NT2/D1 (cell line): ENCODE measurements around the gene PCDH8.

Experiments
- DNase-seq: peaks from one replicate; pipeline ENCODE4 v3.0.0-alpha.2; 2011; ENCODE audit warnings: low read depth, low spot score
- H3K27me3 ChIP-seq: 2 replicates; pipeline ENCODE4 v1.6.0; 2011; ENCODE audit warnings: mild to moderate bottlenecking; ENCODE audit not compliant: insufficient read length, insufficient read depth
- H3K36me3 ChIP-seq: 2 replicates; pipeline ENCODE4 v1.6.1; 2011; ENCODE audit warnings: mild to moderate bottlenecking, low read length, mixed read lengths; ENCODE audit not compliant: insufficient read depth, insufficient read length
- H3K4me1 ChIP-seq: 2 replicates; pipeline ENCODE4 v1.5.1; 2011; ENCODE audit not compliant: insufficient read depth, insufficient read length
- H3K4me3 ChIP-seq: 2 replicates; pipeline ENCODE4 v1.5.1; 2011; ENCODE audit warnings: low read depth; ENCODE audit not compliant: insufficient read length
- H3K9ac ChIP-seq: 2 replicates; pipeline ENCODE4 v1.6.0; 2011; ENCODE audit warnings: low read depth; ENCODE audit not compliant: insufficient read length
- H3K9me3 ChIP-seq: 2 replicates; pipeline ENCODE4 v1.5.1; 2011; ENCODE audit warnings: mild to moderate bottlenecking, low read length; ENCODE audit not compliant: insufficient read depth
- SUZ12 ChIP-seq: IDR thresholded peaks from 2 replicates; pipeline ENCODE4 v1.6.1; 2011; ENCODE audit not compliant: insufficient read length, insufficient read depth; ENCODE audit errors: extremely low read depth
- YY1 ChIP-seq: IDR thresholded peaks from 2 replicates; pipeline ENCODE4 v1.6.1; 2011; ENCODE audit not compliant: insufficient read length, insufficient read depth
- ZNF274 ChIP-seq: IDR thresholded peaks from 2 replicates; pipeline ENCODE4 v1.6.1; 2011; ENCODE audit warnings: mild to moderate bottlenecking, low read depth, low read length

The PCDH8 gene

DNA sequence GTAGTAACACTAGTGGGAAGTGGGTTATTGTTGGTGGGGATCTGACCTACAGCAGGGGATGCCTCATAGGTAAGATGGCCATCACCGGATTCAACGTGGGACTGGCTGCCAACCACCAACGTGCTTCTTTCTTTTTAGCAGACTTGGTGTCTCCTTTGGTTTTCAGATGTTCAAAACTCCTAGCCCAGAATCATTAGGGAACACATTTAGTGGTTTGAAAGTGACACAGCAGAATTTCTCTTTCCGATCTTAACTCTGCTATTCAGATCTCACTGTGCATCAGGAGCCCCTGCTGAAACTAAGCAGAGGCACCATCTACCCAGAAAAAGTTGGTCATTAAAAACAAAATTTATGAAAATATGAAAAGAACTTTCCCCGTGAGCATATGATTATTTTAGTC, 36.7 kb upstream of the PCDH8 start:
- H3K4me3 ChIP-seq: no peak overlapping the region
- no peaks in the 10 kb centered on the region for H3K4me1 ChIP-seq
- no peaks in the 10 kb centered on the region; the same call in 1 of the 2 replicates for H3K9me3 ChIP-seq
- TF ChIP-seq SUZ12 (no peak), ZNF274 (no peak), YY1 (no peak)
- no peaks in the 10 kb centered on the region for H3K36me3 ChIP-seq
- H3K9ac ChIP-seq: no peak overlapping the region
- DNase-seq: no peak
- no peaks in the 10 kb centered on the region for H3K27me3 ChIP-seq

GRCh38 chr13:52884429-52885010, 36.1 kb upstream of the PCDH8 start:
- H3K9ac ChIP-seq: no peak overlapping the region
- peaks cover 2% of the 10 kb centered on the region for H3K27me3 ChIP-seq
- no peak overlapping the region for H3K4me3 ChIP-seq
- H3K4me1 ChIP-seq: no peaks in the 10 kb centered on the region
- TF ChIP-seq YY1 (no peak), SUZ12 (no peak), ZNF274 (no peak)
- no peaks in the 10 kb centered on the region for H3K36me3 ChIP-seq
- no peak for DNase-seq
- no peaks in the 10 kb centered on the region; the same call in 1 of the 2 replicates for H3K9me3 ChIP-seq

- no peak for DNase-seq
- TF ChIP-seq YY1 (no peak), SUZ12 (no peak)
- Histone ChIP-seq H3K9me3 (no peaks in the 10 kb centered on the region; the same call in 1 of the 2 replicates), H3K4me3 (no peak overlapping the region), H3K9ac (no peak overlapping the region), H3K36me3 (no peaks in the 10 kb centered on the region), H3K4me1 (no peaks in the 10 kb centered on the region), H3K27me3 (peaks cover 11% of the 10 kb centered on the region)
These were observed 34.3 kb upstream of the PCDH8 start for GRCh38 chr13:52882785-52883184.

DNA sequence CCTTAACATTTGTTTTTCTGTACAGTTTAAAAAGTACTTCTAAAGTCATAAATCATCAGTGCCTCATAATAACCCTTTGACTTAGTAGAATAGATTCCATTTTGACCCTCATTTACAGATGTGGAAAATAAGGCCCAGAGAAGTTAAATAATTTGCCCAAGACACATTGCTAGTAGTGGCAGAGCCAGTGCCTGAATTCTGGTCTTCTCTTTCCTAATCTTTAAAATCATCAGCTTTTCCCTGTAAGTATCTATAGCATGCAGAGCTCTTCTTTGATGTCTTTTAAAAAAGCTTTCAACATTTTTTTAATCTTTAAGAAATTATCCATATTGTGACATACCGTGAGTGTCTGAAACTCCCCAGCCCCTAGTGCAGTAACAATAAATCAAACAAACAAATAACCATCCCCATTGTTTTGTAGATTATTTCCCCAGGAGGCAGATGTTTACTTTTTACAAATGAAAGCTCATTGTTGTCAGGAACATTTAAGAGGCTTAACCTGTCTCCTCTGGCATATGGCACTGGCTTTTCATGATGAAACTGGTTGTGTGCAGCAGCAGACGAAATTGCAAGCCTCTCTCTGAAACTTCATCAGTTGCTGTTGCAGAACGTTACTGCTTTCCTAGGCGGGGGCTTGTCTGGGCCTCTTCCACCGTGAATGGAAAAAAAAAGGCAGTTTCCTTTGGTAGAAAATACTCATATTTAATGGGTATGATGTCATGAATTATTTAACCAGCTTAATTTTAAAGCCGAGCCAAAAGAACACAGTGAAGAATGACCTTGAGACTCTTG, 31.7 kb upstream of the PCDH8 start:
- peak; percentile 44 for DNase-seq
- no peak overlapping the region for H3K4me3 ChIP-seq
- H3K36me3 ChIP-seq: no peaks in the 10 kb centered on the region
- peaks cover 1% of the 10 kb centered on the region; the same call in 1 of the 2 replicates for H3K9me3 ChIP-seq
- no peak for TF ChIP-seq SUZ12
- TF ChIP-seq YY1: no peak
- TF ChIP-seq ZNF274: no peak
- no peak overlapping the region for H3K9ac ChIP-seq
- H3K4me1 ChIP-seq: no peaks in the 10 kb centered on the region
- H3K27me3 ChIP-seq: peaks cover 11% of the 10 kb centered on the region

- DNase-seq: no peak
- Histone ChIP-seq H3K9ac (no peak overlapping the region), H3K9me3 (peaks cover 5% of the 10 kb centered on the region; the same call in 1 of the 2 replicates), H3K4me3 (no peak overlapping the region), H3K27me3 (peaks cover 11% of the 10 kb centered on the region), H3K36me3 (no peaks in the 10 kb centered on the region), H3K4me1 (no peaks in the 10 kb centered on the region)
- no peak for TF ChIP-seq SUZ12
- no peak for TF ChIP-seq YY1
- TF ChIP-seq ZNF274: no peak
These were observed 30.4 kb upstream of the PCDH8 start for GRCh38 chr13:52878831-52879230.

- no peaks in the 10 kb centered on the region for H3K36me3 ChIP-seq
- no peak overlapping the region for H3K4me3 ChIP-seq
- H3K9me3 ChIP-seq: peaks cover 4% of the 10 kb centered on the region; the same call in 1 of the 2 replicates
- no peaks in the 10 kb centered on the region for H3K27me3 ChIP-seq
- no peaks in the 10 kb centered on the region for H3K4me1 ChIP-seq
- no peak for DNase-seq
- no peak for TF ChIP-seq YY1
- TF ChIP-seq ZNF274: no peak
- TF ChIP-seq SUZ12: no peak
- H3K9ac ChIP-seq: no peak overlapping the region
These were observed 21.7 kb upstream of the PCDH8 start for GRCh38 chr13:52870143-52870542.

DNA sequence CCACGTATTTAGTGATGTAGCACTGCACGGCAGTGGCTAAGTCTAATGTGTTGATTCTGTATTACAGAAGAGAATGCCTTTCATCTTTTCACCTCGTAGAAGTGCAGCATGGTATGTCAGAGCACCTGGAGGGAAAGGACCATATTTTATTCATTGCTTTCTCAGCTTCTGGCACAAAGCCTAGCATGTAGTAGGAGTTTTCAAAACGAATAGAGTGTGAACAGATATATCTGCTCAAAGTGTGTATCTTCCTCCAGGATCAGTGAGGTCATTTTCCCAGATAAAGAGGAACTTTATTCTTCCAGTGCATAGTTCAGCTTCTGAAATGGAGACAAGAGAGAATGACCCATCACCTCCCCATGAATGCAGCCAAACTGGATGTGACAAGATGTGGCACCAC, 21.2 kb upstream of the PCDH8 start:
- no peaks in the 10 kb centered on the region for H3K4me1 ChIP-seq
- H3K27me3 ChIP-seq: no peaks in the 10 kb centered on the region
- no peak for TF ChIP-seq YY1
- no peak for TF ChIP-seq SUZ12
- TF ChIP-seq ZNF274: no peak
- no peaks in the 10 kb centered on the region; the same call in 1 of the 2 replicates for H3K9me3 ChIP-seq
- no peaks in the 10 kb centered on the region for H3K36me3 ChIP-seq
- H3K9ac ChIP-seq: no peak overlapping the region
- H3K4me3 ChIP-seq: no peak overlapping the region
- DNase-seq: no peak
